ENCODE measurements around the gene TRAPPC14. TPM values are rescaled to one million over a fixed set of nuclear protein-coding genes. Genes with fewer than 3 reads are reported as not detected.

The TRAPPC14 gene
- total and polyA plus RNA-seq, 2 of the 13 experiments (the other 11 are each of a cell fraction or from before 2014, with no cell fraction given), result 4.7 to 9.6 TPM

DNA sequence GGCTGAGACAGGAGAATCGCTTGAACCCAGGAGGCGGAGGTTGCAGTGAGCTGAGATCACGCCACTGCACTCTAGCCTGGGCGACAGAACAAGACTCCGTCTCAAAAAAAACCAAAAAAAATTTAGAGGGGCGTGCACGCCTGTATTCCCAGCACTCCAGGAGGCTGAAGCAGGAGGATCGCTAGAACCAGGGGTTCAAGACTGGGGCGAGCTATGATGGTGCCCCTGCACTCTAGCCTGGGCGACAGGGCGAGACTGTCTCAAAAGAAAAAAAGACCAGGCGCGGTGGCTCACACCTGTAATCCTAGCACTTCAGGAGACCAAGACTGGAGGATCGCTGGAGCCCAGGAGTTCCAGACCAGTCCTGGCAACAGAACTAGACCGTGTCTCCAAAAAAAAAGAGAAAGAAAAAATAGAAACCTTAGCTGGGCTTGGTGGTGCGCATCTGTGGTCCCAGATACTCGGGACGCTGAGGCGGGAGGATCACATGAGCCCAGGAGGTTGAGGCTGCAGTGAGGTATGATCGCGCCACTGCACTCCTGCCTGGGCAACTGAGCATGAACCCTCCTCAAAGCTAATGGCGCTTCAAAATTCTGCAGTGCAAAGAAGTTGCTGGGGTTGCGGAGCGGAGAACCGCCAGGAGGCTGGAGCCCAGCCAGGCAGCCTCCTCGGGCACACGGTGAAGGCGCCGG is 32.1 kb downstream of the TRAPPC14 start (continued):
- TF ChIP-seq, protein P1, sequence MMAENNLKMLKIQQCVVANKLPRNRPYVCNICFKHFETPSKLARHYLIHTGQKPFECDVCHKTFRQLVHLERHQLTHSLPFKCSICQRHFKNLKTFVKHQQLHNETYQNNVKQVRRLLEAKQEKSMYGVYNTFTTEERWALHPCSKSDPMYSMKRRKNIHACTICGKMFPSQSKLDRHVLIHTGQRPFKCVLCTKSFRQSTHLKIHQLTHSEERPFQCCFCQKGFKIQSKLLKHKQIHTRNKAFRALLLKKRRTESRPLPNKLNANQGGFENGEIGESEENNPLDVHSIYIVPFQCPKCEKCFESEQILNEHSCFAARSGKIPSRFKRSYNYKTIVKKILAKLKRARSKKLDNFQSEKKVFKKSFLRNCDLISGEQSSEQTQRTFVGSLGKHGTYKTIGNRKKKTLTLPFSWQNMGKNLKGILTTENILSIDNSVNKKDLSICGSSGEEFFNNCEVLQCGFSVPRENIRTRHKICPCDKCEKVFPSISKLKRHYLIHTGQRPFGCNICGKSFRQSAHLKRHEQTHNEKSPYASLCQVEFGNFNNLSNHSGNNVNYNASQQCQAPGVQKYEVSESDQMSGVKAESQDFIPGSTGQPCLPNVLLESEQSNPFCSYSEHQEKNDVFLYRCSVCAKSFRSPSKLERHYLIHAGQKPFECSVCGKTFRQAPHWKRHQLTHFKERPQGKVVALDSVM (CRISPR knock-in tag; IDR thresholded peaks at IDR 0.05), result peak; percentile 77
- peak; percentile 8 for TF ChIP-seq SKI (IDR thresholded peaks at IDR 0.05; ENCODE audit: partially characterized antibody)
- TF ChIP-seq ZIK1 (CRISPR knock-in tag; IDR thresholded peaks at IDR 0.05; ENCODE audit: borderline replicate concordance, low read depth), result 0 out of 2 replicates have a peak, but pooled peaks have one; percentile 38
- no peak for TF ChIP-seq NR2F6 (IDR thresholded peaks at IDR 0.05)
- TF ChIP-seq NR2F6 (CRISPR knock-in tag; IDR thresholded peaks at IDR 0.05), result peak; percentile 3; the same call in 1 of the 2 replicates
- peak; percentile 7; the same call in 1 of the 2 replicates for TF ChIP-seq ZNF607 (CRISPR knock-in tag; IDR thresholded peaks at IDR 0.05; ENCODE audit: borderline replicate concordance)
- peak; percentile 50 for TF ChIP-seq ZEB1 (IDR thresholded peaks at IDR 0.05; ENCODE audit: insufficient replicate concordance, low read depth)
- 0 out of 2 replicates have a peak, but pooled peaks have one; percentile 10 for TF ChIP-seq ZBTB38 (CRISPR knock-in tag; IDR thresholded peaks at IDR 0.05)
- TF ChIP-seq KDM6A (CRISPR knock-in tag; IDR thresholded peaks at IDR 0.05; ENCODE audit: low read depth), result no peak
- no peak for TF ChIP-seq ZNF773 (CRISPR knock-in tag; IDR thresholded peaks at IDR 0.05; ENCODE audit: borderline replicate concordance)
- TF ChIP-seq ZNF256 (CRISPR knock-in tag; conservative IDR thresholded peaks at IDR 0.05), result no peak
- no peak for TF ChIP-seq ZNF747 (CRISPR knock-in tag; IDR thresholded peaks at IDR 0.05; ENCODE audit: borderline replicate concordance)
- TF ChIP-seq ZBTB42 (CRISPR knock-in tag; IDR thresholded peaks at IDR 0.05), result no peak
- 0 out of 2 replicates have a peak, but pooled peaks have one; percentile 25 for TF ChIP-seq JUN (CRISPR knock-in tag; IDR thresholded peaks at IDR 0.05)
- TF ChIP-seq, protein P2, sequence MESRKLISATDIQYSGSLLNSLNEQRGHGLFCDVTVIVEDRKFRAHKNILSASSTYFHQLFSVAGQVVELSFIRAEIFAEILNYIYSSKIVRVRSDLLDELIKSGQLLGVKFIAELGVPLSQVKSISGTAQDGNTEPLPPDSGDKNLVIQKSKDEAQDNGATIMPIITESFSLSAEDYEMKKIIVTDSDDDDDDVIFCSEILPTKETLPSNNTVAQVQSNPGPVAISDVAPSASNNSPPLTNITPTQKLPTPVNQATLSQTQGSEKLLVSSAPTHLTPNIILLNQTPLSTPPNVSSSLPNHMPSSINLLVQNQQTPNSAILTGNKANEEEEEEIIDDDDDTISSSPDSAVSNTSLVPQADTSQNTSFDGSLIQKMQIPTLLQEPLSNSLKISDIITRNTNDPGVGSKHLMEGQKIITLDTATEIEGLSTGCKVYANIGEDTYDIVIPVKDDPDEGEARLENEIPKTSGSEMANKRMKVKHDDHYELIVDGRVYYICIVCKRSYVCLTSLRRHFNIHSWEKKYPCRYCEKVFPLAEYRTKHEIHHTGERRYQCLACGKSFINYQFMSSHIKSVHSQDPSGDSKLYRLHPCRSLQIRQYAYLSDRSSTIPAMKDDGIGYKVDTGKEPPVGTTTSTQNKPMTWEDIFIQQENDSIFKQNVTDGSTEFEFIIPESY (CRISPR knock-in tag; IDR thresholded peaks at IDR 0.05), result no peak
- TF ChIP-seq, protein P3, sequence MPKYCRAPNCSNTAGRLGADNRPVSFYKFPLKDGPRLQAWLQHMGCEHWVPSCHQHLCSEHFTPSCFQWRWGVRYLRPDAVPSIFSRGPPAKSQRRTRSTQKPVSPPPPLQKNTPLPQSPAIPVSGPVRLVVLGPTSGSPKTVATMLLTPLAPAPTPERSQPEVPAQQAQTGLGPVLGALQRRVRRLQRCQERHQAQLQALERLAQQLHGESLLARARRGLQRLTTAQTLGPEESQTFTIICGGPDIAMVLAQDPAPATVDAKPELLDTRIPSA (CRISPR knock-in tag; IDR thresholded peaks at IDR 0.05; ENCODE audit: borderline replicate concordance), result peak; percentile 52; the same call in 1 of the 2 replicates
- peak; percentile 40; the same call in 1 of the 2 replicates for TF ChIP-seq ZNF709 (CRISPR knock-in tag; IDR thresholded peaks at IDR 0.05)
- TF ChIP-seq KDM5B (CRISPR knock-in tag; IDR thresholded peaks at IDR 0.05; ENCODE audit: borderline replicate concordance), result no peak
- TF ChIP-seq, protein P4, sequence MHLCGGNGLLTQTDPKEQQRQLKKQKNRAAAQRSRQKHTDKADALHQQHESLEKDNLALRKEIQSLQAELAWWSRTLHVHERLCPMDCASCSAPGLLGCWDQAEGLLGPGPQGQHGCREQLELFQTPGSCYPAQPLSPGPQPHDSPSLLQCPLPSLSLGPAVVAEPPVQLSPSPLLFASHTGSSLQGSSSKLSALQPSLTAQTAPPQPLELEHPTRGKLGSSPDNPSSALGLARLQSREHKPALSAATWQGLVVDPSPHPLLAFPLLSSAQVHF (CRISPR knock-in tag; IDR thresholded peaks at IDR 0.05), result peak; percentile 5; the same call in 1 of the 2 replicates
- TF ChIP-seq RBFOX2 (IDR thresholded peaks at IDR 0.05; ENCODE audit: low read depth, low read length), result no peak; the same call in 1 of the 2 replicates
- TF ChIP-seq, protein P5, sequence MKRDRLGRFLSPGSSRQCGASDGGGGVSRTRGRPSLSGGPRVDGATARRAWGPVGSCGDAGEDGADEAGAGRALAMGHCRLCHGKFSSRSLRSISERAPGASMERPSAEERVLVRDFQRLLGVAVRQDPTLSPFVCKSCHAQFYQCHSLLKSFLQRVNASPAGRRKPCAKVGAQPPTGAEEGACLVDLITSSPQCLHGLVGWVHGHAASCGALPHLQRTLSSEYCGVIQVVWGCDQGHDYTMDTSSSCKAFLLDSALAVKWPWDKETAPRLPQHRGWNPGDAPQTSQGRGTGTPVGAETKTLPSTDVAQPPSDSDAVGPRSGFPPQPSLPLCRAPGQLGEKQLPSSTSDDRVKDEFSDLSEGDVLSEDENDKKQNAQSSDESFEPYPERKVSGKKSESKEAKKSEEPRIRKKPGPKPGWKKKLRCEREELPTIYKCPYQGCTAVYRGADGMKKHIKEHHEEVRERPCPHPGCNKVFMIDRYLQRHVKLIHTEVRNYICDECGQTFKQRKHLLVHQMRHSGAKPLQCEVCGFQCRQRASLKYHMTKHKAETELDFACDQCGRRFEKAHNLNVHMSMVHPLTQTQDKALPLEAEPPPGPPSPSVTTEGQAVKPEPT (CRISPR knock-in tag; IDR thresholded peaks at IDR 0.05; ENCODE audit: low read depth), result 0 out of 2 replicates have a peak, but pooled peaks have one; percentile 1
- 0 out of 2 replicates have a peak, but pooled peaks have one; percentile 19 for TF ChIP-seq ZNF205 (CRISPR knock-in tag; IDR thresholded peaks at IDR 0.05)

Data from HepG2 (cell line).